Stimulated activated CD4-positive, alpha-beta T cell treated with anti-CD3 and anti-CD28 coated beads, Interleukin-2, amount 100 ng/mL, for 48 hours (primary cell): ENCODE data around the gene PEF1.

ENCODE experiments used
- DNase-seq, 2 donors: peaks; one replicate each; pipeline ENCODE4 v3.0.0-alpha.2; 2020

Gene PEF1

DNA sequence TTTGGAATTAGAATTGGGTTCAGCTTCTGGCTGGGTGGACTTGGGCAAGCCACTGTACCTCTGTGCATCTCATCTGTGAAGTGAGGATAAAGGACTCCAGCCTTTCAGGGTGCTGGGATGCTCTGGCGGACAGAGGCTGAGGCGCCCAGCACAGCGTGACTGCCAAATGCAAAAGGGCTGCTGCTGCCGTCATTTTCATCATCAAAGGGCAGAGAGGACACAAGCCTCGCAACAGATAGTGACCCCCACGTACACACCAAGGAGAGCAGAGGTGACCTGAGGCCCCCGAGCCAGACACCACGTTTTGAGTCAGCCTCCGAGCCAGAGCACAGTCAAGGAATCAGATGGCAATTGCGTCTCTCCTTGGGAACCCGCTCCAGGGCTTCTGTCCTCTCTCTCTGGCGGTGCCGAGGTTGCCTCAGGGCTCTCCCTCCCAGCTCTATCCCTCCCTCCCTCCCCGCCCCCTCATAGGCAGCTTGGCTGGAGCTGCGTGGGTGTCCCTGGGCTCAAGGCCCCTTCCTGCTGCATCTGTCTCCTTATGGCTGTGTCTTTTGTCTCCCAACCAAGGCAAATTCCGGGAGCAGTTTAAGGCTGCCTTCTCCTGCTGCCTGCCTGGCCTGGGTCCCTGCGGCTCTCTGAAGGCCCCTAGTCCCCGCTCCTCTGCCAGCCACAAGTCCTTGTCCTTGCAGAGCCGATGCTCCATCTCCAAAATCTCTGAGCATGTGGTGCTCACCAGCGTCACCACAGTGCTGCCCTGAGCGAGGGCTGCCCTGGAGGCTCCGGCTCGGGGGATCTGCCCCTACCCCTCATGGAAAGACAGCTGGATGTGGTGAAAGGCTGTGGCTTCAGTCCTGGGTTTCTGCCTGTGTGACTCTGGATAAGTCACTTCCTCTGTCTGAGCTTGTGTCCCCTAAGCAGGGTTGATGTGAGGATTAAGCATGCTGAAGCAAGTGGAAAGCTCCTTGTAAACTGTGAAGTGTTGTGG lies 18.2 kb downstream of the PEF1 start:
- DNase-seq, result no peak

DNA sequence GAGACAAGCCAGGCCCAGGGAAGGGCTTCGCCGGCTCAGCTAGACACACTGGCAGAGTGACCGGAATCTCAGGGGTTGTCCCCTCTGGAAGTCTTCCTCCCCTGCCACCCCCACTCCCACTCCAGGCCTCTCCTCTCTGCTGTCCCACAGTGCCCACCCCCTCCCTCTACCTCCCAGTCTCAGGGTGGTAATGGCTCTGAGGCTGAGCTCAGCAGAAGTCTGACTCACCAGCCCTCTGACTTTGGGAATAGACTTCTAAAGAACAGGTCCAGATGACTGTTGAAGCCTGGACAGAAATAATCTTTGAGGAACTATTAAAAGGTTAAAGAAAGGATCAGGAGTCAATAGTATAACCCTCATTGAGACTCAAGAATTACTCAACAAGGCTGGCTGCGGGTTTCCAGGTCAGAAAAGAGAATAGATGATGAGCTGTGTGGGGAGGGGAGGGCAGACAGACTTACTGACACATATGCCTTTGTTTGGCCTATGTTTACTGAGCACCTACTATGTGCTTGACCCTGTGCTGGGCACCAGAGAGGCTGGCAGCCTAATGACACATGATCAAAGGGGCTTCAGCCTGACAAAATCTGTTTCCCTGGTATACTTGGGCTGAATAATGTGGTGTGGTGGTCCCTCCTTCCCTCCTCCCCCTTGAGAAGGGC lies 19.0 kb downstream of the PEF1 start:
- DNase-seq, result no peak

DNA sequence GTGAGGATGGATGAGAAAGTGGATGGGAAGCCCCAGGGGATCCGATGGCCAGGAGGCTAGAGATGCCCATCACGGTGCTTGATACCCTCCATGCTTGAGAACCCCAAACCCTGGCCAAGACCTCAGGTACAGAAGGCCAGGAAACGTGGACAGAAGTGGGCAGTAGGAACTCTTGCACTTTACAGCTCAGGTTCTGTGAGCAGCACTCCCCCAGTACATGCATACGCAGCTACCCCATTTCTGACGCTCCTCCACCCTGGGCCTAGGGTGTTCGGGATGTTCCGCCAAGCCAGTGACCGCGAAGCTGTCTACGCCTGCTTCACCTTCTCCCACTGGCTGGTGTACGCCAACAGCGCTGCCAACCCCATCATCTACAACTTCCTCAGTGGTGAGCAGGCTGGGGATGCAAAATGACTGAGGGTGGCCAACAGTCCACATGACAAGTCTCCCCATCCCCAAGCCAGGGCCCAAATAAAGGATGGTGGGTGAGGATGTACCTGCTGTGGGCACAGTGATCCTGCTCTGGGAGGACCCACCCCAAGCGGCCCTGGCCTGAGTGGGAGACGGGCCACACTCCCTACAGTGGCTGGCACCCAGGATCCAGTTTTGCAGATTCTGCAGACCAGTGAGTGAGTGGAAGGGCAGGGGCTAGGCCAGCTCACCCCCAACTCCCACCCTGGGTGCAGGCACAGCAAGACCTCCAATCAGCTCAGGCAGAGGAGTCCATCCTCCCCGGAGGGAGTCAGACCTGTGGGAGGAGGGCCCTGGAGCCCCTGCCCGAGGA lies 19.8 kb downstream of the PEF1 start:
- DNase-seq, result no peak

DNA sequence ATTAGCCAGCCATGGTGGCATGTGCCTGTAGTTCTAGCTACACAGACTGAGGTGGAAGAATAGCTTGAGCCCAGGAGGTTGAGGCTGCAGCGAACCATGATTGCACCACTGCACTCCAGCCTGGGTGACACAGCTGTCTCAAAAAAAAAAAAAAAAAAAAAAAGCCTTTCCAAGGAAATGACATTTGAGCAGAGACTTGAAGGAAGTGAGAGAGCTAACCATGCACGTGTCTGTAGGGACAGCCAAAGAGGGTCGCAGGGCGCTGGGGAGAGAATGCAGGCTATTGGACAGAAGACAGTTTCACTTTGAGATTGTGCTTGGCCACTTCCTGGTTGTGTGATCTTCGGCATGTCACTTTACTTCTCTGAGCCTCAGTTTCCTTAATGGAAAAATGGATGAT lies 20.4 kb downstream of the PEF1 start:
- no peak for DNase-seq

DNA sequence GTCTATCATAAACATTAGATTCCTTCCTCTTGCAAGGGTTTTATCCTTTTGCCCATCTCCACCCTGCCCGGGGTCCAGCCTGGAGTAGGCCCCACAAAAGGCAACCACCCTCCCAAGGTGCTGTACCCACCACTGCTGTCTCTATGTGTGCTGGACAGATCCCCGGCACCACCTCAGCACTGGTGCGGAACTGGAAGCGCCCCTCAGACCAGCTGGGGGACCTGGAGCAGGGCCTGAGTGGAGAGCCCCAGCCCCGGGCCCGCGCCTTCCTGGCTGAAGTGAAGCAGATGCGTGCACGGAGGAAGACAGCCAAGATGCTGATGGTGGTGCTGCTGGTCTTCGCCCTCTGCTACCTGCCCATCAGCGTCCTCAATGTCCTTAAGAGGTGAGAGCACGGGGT lies 21.3 kb downstream of the PEF1 start:
- no peak for DNase-seq

DNA sequence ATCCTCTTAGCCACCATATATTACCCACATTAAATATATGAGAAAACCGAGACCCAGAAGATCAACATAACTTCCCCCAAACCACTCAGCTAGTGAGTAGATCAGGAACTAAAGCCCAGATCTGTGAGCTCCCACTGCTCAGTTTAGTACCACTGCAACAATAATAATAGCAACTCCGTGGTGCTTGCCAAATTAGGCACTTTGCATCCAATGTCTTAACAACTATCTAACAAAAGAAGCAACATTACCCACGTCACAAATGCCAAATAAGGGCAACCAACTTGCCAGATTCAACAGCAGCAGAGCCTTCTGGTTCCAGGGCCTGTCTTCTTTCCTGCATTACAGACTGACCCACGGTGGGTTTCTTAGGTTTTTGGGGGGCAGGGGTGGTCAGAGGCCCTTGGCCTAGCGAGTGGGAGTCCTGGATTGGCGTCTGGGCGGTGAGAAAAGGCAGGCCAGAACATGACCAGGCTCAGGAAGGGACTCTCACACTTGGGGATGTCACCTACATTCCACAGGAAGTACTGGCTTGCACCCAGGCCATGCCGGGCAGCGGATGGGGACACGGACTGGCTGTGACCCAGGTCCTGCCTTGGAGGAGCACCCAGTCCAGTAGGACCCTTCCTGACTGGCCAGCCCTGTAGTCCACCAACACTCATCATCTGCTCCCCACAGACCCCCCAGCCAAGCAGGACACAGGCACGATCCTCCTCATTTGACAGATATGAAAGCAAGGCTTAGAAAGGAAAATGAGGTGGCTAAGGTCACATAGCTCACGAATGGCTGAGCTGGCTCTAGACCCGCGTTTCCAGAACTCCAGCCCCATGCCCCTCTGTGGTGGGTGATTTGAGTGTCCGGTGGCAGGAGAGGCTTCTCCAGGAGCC lies 22.6 kb downstream of the PEF1 start:
- DNase-seq, result no peak

DNA sequence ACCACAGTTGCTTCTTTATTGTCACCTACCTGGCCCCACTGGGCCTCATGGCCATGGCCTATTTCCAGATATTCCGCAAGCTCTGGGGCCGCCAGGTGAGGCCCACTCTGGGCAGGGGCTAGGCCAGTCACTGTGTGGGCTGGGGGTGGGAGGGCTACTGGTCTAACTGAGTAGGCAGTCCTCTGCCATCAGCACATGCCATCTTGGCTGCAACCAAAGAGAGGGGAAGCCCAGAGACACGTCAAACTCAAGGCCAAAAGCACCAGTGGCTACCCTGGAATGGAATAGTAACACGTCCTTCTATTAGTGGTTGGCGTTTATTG lies 23.2 kb downstream of the PEF1 start:
- DNase-seq, result no peak

DNA sequence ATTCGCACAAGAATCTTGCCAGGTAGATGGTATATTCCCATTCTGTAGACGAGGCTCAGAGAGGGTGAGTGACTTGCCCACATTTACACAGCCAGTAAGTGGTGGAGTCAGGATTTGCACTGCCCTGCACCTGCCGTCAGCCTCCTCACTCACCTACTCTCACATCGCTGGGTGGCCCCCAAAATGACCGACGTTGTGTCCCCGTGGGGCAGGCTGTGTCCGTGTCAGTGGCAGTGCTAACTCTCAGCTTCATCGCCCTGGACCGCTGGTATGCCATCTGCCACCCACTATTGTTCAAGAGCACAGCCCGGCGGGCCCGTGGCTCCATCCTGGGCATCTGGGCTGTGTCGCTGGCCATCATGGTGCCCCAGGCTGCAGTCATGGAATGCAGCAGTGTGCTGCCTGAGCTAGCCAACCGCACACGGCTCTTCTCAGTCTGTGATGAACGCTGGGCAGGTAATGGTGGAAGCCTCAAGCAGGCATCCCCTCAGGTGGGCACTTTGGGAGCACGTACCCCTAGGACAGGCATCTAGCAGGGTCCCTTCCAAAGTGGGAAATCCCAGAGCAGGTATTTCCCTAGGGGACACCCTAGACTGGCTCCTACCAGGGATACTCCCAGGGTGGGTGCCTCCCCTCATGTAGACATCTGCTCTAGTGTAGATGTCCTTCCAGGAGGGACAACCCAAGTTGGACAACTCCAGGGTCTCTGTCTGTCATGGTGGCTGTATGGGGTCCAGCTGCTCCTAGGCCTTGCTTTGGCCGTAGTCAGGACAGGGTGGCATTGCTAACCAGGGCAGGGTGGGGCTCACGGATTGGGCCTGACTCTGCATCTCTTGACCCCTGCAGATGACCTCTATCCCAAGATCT lies 23.8 kb downstream of the PEF1 start:
- DNase-seq, result no peak

DNA sequence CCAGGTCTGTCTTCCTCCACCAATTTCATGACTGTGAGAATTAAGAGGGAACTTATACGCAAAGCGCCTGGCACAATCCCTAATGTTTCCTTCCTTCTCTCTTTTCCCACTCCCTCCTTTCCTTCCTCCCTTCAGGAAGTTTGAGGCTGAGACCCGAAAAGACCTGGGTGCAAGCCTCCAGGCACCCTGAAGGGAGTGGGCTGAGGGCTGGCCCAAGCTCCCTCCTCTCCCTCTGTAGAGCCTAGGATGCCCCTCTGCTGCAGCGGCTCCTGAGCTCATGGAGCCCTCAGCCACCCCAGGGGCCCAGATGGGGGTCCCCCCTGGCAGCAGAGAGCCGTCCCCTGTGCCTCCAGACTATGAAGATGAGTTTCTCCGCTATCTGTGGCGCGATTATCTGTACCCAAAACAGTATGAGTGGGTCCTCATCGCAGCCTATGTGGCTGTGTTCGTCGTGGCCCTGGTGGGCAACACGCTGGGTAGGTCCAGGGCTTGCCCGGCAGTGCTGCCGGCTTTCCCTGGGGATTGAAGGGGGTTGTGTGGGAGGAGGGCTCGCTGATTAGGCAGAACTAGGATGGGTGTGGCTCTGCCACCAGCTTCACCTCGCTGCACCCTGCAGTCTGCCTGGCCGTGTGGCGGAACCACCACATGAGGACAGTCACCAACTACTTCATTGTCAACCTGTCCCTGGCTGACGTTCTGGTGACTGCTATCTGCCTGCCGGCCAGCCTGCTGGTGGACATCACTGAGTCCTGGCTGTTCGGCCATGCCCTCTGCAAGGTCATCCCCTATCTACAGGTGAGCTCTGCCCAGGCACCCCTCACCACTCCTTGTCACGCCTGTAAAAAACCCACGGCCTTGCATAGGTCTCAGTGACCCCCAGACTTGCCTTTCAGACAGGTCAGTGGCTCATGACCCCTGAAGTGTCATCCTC lies 25.5 kb downstream of the PEF1 start:
- no peak for DNase-seq

DNA sequence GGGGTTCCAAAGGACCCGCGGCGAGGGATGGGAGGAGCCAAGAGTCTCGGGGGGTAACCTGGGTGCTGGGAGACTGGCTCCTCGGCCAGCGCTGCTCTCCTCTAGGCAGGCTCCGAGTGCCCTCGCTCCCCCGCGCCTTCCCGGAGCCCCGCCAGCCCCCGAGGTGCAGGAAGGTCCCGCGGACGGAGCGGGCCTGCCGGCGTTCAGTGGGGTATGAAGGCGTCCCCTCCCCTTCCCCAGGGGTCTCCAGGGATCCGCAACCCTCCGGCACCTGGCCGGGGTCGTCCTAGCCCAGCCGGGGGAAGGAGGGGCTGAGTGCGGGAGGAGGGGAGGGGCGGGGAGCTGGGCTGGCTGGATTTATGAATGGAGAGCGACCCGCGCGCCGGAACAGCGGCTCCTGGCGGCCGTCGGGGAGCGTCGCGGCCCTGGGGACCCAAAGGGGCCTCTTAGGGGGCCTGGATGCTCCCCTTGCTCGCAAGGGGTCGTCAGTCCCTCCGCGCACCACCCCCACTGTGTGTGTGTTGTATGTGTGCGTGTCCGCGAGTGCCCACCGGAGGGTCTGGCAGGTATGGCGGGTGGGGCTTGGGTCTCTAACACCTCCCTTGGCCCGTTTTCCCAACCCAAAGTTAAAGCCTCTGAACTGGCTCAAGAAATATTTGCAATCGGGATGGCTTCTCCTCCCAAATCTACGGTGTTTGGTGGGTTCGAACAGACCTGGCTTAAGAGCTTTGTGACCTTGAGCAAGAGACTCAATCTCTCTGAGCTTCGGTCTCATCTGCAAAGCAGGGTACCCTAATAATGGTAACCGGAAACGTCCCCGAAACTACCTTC lies 26.5 kb downstream of the PEF1 start:
- peak; percentile 45 to 50 for DNase-seq

DNA sequence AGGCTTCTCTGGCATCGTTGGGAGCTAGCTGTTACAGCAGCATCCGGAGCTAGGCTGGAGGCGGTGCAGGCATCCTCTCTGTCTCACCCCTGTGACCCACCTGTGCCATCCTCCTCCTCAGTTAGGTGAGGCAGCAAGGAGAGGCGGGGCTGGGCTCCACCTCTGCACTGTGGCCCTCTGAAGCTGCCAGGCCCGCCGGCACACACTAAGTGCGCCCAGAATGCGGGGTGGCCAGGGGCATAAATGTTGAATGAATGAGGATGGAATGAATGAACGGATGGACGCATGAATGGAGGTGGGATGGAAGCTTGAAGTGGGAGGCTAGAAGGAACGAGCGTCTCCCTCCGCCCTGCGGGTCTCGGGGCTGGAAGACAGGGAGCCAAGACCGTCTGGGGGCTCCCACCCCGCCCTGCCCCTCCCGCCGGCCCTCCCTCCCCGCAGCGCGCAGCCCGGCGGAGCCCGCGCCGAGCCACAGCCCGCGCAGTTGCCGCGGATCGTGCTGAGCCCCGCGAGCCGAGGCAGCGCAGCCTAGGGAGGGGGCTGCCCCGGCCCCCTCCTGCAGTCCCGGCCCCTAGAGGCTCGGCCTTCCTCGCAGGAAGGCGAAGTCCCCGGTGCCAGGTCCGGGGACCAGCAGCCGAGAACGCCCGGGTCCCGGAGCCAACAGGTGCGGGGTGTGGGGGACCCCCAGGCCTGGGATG lies 27.3 kb downstream of the PEF1 start, which contains the start of gene HCRTR1:
HCRTR1 (plus strand) TSS at position 472 of the 698 bp plus-strand sequence. CDS start 1,504 bp downstream, outside the sequence.
- DNase-seq, result no peak

DNA sequence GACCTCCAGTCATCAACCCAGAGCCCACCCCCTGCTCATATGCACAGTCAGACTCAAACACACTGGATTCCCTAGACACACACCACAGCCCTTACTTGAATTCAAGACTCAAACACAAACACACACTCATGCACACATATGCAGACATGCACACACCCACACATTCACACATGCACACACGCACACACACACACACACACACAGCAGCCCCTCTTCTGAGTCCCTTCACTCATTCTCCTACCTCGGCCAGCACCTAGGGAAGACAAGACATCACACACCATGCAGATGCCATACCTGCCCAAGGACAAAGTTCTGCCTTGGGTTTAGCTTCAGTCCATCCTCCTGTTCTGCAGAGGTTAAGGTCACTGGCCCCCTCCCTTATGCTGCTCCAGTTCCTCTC lies 28.7 kb downstream of the PEF1 start:
- DNase-seq, result no peak

DNA sequence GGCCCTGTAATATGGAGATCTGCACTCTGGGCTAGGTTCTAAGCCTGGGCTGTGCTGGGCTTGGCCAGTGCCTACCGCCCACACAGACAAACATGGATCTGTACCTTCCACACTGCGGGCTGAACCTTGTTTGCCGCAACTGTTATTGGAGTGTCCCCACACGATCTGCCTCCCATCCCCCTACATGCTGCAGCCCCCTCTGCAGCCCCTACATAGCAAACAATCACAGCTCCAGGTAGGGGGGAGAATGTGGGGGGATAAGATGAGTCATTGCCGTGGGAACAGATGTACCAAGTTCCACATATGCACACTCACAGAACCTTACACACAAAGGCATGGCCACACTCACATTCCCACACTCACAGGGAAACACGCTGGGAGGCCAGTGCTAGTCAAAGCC lies 29.3 kb downstream of the PEF1 start:
- no peak for DNase-seq

DNA sequence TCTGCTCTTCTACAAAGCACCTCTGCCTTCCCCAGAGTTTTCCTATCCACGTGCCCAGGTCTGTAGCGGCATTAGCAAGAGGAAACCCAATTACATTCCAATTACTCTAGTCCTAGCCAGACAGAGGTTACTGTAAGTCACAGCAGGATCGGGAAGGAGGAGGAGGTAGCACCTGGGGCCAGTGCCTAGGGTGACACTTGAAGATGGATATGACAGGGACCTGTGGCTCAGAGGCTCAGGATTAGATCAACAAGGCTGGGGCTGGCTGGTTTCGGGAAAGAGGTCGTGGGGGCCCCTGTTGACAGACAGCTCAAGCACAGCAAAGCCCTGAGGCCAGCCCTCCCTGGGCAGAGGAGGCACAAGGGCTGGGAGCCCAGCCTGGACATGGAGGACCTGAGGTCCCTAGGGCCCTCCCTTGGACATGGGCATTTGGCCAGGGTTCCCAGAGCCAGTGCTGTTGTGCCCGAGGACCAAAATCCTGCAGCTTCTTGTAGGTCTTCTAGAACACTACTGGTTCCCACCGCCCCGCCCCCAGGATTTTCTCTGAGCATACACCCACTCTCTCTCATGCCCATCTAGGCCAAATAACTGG lies 30.2 kb downstream of the PEF1 start:
- DNase-seq, result no peak

DNA sequence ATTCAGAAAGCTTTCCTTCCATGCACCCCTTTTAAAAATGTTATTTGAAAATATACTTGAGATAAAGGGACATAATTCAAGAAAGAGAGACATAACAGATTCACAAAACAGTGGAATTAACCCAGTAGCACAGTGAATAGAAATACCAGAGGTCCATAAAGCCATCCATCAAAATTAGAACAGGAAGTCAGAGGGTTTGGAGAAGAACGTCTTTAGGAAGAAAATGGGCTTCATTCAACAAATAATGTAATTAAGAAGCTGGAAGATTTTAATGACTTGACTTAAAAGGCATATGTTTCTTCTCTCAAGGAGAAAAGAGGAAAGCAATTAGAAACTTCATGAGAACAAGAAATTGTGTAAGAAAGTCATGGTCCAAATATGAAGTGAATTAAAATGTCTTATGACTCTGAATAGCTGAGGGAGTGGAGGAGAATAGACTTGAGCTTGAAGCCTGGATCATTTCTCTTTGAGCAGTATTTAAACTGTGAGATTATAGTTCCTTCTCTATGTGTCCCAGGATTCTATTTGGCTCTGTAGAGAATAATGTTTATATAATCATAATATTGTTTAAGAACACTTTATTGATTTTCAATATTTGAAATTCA lies 35.1 kb downstream of the PEF1 start:
- no peak for DNase-seq

DNA sequence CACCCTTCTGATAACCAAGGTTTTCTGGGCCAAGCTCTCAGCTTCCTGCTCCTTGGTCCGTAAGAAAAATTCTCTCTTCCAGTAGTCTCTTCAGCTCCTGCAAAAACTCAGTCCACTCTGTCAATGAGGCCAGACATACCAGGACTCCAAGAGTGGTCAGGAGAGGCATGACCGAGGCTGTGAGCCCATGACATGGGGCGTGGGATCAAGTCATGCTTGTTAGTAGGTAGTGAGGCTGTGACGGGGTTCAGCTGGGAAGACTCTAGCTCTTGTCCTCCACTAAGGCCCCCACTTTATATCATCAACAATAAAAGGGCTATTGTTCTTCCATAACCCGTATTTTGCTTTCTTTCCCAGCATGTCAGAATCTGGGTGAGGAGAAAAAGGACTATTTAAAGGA lies 37.3 kb downstream of the PEF1 start:
- no peak for DNase-seq

DNA sequence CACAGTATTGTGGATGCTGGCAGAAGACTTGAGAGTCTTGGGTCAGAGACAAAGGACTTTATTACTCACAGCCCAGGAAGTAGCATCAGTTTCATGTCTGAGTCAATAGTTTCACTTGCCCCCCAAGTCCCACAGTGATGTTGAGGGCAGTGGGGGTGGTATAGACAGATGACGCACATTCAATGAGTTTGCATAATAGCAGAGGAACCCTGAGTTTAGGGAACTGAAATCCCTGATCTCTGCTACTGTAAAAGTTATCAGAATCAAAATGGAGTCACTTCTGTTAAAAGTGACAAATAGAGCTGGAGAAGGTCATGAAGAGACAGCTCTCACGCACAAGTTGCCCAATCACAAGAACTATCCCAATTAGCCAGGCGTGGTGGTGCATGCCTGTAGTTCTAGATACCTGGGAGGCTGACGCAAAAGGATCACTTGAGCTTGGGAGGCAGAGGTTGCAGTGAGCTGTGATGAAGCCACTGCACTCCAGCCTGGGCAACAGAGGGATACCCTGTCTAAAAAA lies 38.7 kb downstream of the PEF1 start:
- DNase-seq, result peak; percentile 7 to 16

DNA sequence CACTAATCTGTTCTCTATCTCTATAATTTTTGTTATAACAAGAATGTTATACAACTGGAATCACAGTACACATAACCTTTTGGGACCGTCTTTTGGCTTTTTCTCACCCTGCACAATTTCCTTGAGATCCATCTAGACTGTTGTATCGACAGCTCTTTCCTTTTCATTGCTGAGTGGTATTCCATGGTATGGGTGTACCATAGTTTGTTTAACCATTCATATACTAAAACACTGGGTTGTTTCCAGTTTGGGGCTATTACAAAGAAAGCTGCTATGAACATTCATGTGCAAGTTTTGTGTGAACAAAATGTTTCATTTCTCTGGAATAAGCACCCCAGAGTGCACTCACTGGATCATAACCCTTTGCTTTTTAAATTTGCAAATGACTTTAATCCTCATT lies 42.6 kb downstream of the PEF1 start:
- no peak for DNase-seq
